Astrocyte (in vitro differentiated cells and primary cell): ENCODE results near the gene IQCK.

Experiments used
- EZH2 ChIP-seq: IDR thresholded peaks from 2 replicates; pipeline ENCODE4 v1.6.1; 2012; ENCODE audit warnings: mild to moderate bottlenecking, low read length, inconsistent platforms; ENCODE audit not compliant: insufficient read depth
- TF ChIP-seq, protein P1 (sequence below): IDR thresholded peaks from 2 replicates; pipeline ENCODE4 v1.5.1; 2011; ENCODE audit warnings: low read depth, mild to moderate bottlenecking, inconsistent platforms, low read length, moderate library complexity; ENCODE audit not compliant: insufficient read depth

DNA sequence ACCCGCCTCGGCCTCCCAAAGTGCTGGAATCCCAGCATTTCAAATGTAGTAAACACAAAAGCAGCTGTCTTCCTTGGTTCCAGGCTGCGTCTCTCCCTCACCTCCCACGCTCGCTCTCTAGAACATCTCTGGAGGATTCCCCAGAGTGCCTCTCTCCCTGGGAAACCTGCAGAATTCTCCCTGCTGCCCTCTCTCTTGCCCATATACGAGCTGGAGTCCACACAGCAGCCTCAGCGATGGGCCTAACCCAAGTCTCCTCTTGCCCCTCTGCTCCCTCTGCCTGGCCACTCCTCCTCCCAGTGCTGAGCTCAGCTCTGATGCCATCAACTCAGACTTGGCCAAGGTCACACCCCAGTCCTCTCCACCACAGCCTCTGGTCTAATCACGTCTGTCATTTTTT is 156.0 kb downstream of the IQCK start:
- TF ChIP-seq, protein P1, sequence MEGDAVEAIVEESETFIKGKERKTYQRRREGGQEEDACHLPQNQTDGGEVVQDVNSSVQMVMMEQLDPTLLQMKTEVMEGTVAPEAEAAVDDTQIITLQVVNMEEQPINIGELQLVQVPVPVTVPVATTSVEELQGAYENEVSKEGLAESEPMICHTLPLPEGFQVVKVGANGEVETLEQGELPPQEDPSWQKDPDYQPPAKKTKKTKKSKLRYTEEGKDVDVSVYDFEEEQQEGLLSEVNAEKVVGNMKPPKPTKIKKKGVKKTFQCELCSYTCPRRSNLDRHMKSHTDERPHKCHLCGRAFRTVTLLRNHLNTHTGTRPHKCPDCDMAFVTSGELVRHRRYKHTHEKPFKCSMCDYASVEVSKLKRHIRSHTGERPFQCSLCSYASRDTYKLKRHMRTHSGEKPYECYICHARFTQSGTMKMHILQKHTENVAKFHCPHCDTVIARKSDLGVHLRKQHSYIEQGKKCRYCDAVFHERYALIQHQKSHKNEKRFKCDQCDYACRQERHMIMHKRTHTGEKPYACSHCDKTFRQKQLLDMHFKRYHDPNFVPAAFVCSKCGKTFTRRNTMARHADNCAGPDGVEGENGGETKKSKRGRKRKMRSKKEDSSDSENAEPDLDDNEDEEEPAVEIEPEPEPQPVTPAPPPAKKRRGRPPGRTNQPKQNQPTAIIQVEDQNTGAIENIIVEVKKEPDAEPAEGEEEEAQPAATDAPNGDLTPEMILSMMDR, result no peak
- TF ChIP-seq EZH2, result no peak
